Karpas-422 (cell line): Measurements from ENCODE around the gene FAM162A. TPM values are rescaled to one million over a fixed set of nuclear protein-coding genes. Genes with fewer than 3 reads are reported as not detected.
"Not testable (repeated sequence)": the region's sequence is repeated elsewhere in the genome, so short reads cannot be mapped to it uniquely, and the experiment has no call there.

Source experiments
- DNase-seq: peaks from one replicate; pipeline ENCODE4 v3.0.0-alpha.2; 2015
- H2AFZ ChIP-seq: fragments of 200-600 bp; sonication (generic); 2 replicates; pipeline ENCODE4 v1.6.1; 2014; ENCODE audit warnings: antibody characterized with exemption, low read length, mixed read lengths
- H3K27ac ChIP-seq: fragments of 200-600 bp; sonication (generic); 2 replicates; pipeline ENCODE4 v1.5.1; 2014; ENCODE audit warnings: mild to moderate bottlenecking, low read length, moderate library complexity
- H3K27me3 ChIP-seq: fragments of 200-600 bp; sonication (generic); 2 replicates; pipeline ENCODE4 v1.6.1; 2014; ENCODE audit warnings: low read length, mixed read lengths
- H3K36me3 ChIP-seq: fragments of 200-600 bp; sonication (generic); 2 replicates; pipeline ENCODE4 v1.6.1; 2014; ENCODE audit warnings: low read length, mixed read lengths; ENCODE audit not compliant: insufficient read depth
- H3K4me1 ChIP-seq: fragments of 200-600 bp; sonication (generic); 2 replicates; pipeline ENCODE4 v1.6.1; 2014; ENCODE audit warnings: mild to moderate bottlenecking, low read length, mixed read lengths
- H3K4me2 ChIP-seq: fragments of 200-600 bp; sonication (generic); 2 replicates; pipeline ENCODE4 v1.6.1; 2014; ENCODE audit warnings: low read length, low read depth, mild to moderate bottlenecking; ENCODE audit not compliant: poor library complexity, severe bottlenecking
- H3K4me3 ChIP-seq: fragments of 200-600 bp; sonication (generic); 2 replicates; pipeline ENCODE4 v1.5.1; 2014; ENCODE audit warnings: mild to moderate bottlenecking, antibody characterized with exemption, low read length, mixed read lengths
- H3K79me2 ChIP-seq: fragments of 200-600 bp; sonication (generic); 2 replicates; pipeline ENCODE4 v1.6.1; 2014; ENCODE audit warnings: mild to moderate bottlenecking, low read length, mixed read lengths
- H3K9ac ChIP-seq: fragments of 200-600 bp; sonication (generic); 2 replicates; pipeline ENCODE4 v1.6.0; 2014; ENCODE audit warnings: low read length
- H3K9me2 ChIP-seq: fragments of 200-600 bp; sonication (generic), shearing (Covaris generic); replicated peaks from 2 replicates; pipeline ENCODE4 v1.6.0; 2014; ENCODE audit warnings: mild to moderate bottlenecking, low read length, moderate library complexity; ENCODE audit not compliant: insufficient read depth
- H3K9me3 ChIP-seq: fragments of 300-700, 200-600 bp; sonication (generic); 2 replicates; pipeline ENCODE4 v1.6.1; 2014; ENCODE audit warnings: low read length, mixed read lengths
- H4K20me1 ChIP-seq: fragments of 200-600 bp; sonication (generic); 2 replicates; pipeline ENCODE4 v1.6.1; 2014; ENCODE audit warnings: mild to moderate bottlenecking, antibody characterized with exemption, low read length, low read depth; ENCODE audit not compliant: insufficient read depth
- total RNA-seq: library from RNA; depleted of rRNA; stranded (reverse); fragments of >200 nt; shearing (Covaris generic); gene quantifications from 2 replicates; pipeline ENCODE4 v1.2.3, GENCODE V29; 2014; ENCODE audit warnings: low replicate concordance

The FAM162A gene
- total RNA-seq, 1 experiment from 2014 or later = 197 TPM

GRCh38 chr3:122355612-122356011 lies 28.4 kb upstream of the FAM162A start:
- no peak for DNase-seq
- Histone ChIP-seq H2AFZ (no peak overlapping the region), H3K9me2 (no peaks in the 10 kb centered on the region), H3K9me3 (no peaks in the 10 kb centered on the region), H3K4me3 (no peak overlapping the region), H3K9ac (no peak overlapping the region), H3K36me3 (peaks cover 24% of the 10 kb centered on the region; the same call in 1 of the 2 replicates), H3K4me2 (no peak overlapping the region), H3K79me2 (no peaks in the 10 kb centered on the region), H3K27me3 (no peaks in the 10 kb centered on the region), H3K27ac (no peak overlapping the region), H3K4me1 (no peaks in the 10 kb centered on the region), H4K20me1 (no peaks in the 10 kb centered on the region)

GRCh38 chr3:122356402-122356801 lies 27.6 kb upstream of the FAM162A start:
- peak; percentile 48 for DNase-seq
- Histone ChIP-seq H3K4me2 (no peak overlapping the region), H3K27ac (no peak overlapping the region), H2AFZ (no peak overlapping the region), H3K4me3 (no peak overlapping the region), H3K9ac (no peak overlapping the region), H3K9me3 (no peaks in the 10 kb centered on the region), H3K9me2 (no peaks in the 10 kb centered on the region), H3K4me1 (no peaks in the 10 kb centered on the region), H3K36me3 (peaks cover 28% of the 10 kb centered on the region; the same call in 1 of the 2 replicates), H3K79me2 (no peaks in the 10 kb centered on the region), H3K27me3 (no peaks in the 10 kb centered on the region), H4K20me1 (no peaks in the 10 kb centered on the region)

DNA sequence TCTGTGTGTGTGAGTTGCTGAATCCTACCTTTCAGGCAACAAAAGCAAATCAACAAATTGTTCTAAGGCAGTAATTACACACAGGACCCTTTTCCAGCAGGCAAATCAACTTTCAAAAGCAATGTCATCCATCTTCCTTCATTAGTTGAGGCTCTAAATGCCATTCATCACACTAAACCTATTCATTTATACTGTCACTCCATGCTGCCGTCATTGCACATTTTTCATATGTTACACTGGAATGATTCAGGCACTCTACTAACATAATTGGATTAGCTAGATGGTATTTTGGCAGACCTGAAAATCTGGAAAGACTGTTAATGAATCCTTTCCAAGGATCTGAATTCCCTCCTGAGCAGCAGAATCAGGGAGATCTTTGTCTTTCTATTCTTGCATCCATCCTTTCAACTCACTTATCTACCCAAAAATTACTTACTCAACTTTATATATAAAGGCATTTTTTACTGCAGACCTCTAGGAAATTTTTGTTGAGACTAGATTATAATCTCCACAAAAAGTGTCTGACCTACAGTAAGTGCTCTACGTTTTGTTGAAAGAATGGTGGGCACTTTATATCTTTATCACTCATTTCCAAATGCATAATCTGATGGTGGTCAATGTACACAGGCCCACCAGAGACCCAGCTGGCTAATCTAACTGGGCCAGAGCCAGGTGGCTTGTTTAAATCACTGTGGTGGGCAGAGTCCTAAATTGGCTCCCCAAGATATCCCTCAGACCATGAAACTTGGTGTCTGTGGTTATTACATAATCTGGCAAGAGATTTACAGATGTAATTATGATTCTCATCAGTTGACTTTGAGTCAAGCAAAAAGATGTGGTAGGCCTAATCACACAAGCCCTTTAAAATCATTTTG lies 25.9 kb upstream of the FAM162A start:
- H3K4me1 ChIP-seq = no peaks in the 10 kb centered on the region
- no peak overlapping the region for H3K4me2 ChIP-seq
- H3K79me2 ChIP-seq = no peaks in the 10 kb centered on the region
- H2AFZ ChIP-seq = no peak overlapping the region
- H3K27me3 ChIP-seq = no peaks in the 10 kb centered on the region
- no peaks in the 10 kb centered on the region for H3K9me3 ChIP-seq
- no peak overlapping the region for H3K4me3 ChIP-seq
- H3K9ac ChIP-seq = no peak overlapping the region
- H3K36me3 ChIP-seq = peaks cover 37% of the 10 kb centered on the region; the same call in 1 of the 2 replicates
- H3K27ac ChIP-seq = no peak overlapping the region
- no peaks in the 10 kb centered on the region for H3K9me2 ChIP-seq
- no peaks in the 10 kb centered on the region for H4K20me1 ChIP-seq
- no peak for DNase-seq

DNA sequence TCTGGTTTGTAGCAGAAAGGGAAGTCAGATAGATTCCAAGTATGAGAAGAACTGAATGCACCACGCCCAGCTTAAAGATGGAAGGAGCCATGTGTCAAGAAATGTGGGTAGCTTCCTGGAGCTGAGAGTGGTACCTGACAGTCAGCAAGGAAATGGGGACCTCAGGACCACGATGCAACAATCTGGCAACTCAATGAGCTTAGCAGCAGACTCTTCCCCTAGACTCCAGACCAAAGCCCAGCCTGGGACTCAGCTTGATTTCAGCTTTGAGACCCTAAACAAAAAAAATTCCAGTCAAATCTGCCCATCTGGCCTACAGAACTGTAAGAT lies 25.3 kb upstream of the FAM162A start:
- H3K27ac ChIP-seq = no peak overlapping the region
- no peak overlapping the region for H3K4me2 ChIP-seq
- no peaks in the 10 kb centered on the region for H3K27me3 ChIP-seq
- DNase-seq = no peak
- no peaks in the 10 kb centered on the region for H4K20me1 ChIP-seq
- no peaks in the 10 kb centered on the region for H3K9me2 ChIP-seq
- no peak overlapping the region for H3K4me3 ChIP-seq
- H3K9ac ChIP-seq = no peak overlapping the region
- H3K9me3 ChIP-seq = no peaks in the 10 kb centered on the region
- H3K4me1 ChIP-seq = no peaks in the 10 kb centered on the region
- peaks cover 43% of the 10 kb centered on the region; the same call in 1 of the 2 replicates for H3K36me3 ChIP-seq
- H2AFZ ChIP-seq = no peak overlapping the region
- no peaks in the 10 kb centered on the region for H3K79me2 ChIP-seq

DNA sequence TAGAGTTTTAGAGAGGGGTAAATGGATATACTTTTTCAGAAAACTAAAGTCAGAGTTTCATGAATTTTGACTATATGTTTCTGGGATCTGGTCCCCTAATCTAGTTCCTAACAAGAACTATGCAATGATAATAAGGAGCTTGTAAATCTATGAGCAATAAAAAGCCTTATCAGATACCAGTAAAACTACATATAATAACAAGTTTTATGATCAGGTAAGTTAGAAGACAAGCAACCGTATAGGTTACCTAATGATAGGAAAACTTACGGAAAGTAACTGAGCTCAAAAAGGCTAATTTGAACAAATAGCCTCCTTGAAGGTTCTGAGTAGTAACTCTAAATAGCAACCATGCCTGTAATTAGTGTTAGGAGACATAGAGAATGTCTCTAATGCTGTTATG lies 22.0 kb upstream of the FAM162A start:
- no peaks in the 10 kb centered on the region for H3K9me3 ChIP-seq
- H3K4me2 ChIP-seq = no peak overlapping the region
- H3K27ac ChIP-seq = no peak overlapping the region
- no peaks in the 10 kb centered on the region for H3K79me2 ChIP-seq
- no peak overlapping the region for H3K9ac ChIP-seq
- H4K20me1 ChIP-seq = no peaks in the 10 kb centered on the region
- DNase-seq = no peak
- H3K27me3 ChIP-seq = no peaks in the 10 kb centered on the region
- peaks cover 70% of the 10 kb centered on the region; the same call in 1 of the 2 replicates for H3K36me3 ChIP-seq
- H2AFZ ChIP-seq = no peak overlapping the region
- no peaks in the 10 kb centered on the region for H3K4me1 ChIP-seq
- H3K9me2 ChIP-seq = no peaks in the 10 kb centered on the region
- H3K4me3 ChIP-seq = no peak overlapping the region

- Histone ChIP-seq H3K4me3 (no peak overlapping the region), H4K20me1 (no peaks in the 10 kb centered on the region), H3K9me3 (no peaks in the 10 kb centered on the region), H3K9me2 (no peaks in the 10 kb centered on the region), H3K36me3 (peaks cover 71% of the 10 kb centered on the region; the same call in 1 of the 2 replicates), H3K9ac (no peak overlapping the region), H2AFZ (no peak overlapping the region), H3K79me2 (peaks cover 6% of the 10 kb centered on the region), H3K4me2 (no peak overlapping the region), H3K27me3 (no peaks in the 10 kb centered on the region), H3K4me1 (no peaks in the 10 kb centered on the region), H3K27ac (no peak overlapping the region)
- DNase-seq = no peak
Measured at GRCh38 chr3:122364490-122364889, 19.5 kb upstream of the FAM162A start.

DNA sequence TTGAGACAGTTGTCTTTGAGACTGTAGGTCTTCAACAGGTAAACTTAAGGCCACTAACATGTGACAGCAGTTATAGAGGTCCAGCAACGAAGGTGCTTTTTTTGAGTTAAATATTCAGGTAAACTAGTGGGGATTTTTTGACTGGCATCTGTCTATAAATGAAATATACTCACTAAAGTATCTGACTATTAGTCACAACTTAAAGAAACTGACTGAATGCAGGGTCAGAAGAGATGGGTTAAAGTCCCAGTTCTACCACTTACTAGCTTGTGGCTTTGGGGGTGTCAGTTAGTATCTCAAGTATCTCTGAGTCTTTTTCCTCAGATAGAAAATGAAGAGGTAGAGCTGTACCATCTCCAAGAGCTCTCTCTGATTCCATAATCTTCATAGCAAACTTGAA lies 18.9 kb upstream of the FAM162A start:
- H3K36me3 ChIP-seq = peaks cover 68% of the 10 kb centered on the region; the same call in 1 of the 2 replicates
- no peak overlapping the region for H2AFZ ChIP-seq
- no peak overlapping the region for H3K4me3 ChIP-seq
- H3K9ac ChIP-seq = no peak overlapping the region
- no peak overlapping the region for H3K27ac ChIP-seq
- H3K4me2 ChIP-seq = no peak overlapping the region
- H4K20me1 ChIP-seq = no peaks in the 10 kb centered on the region
- H3K79me2 ChIP-seq = peaks cover 9% of the 10 kb centered on the region
- DNase-seq = no peak
- H3K4me1 ChIP-seq = no peaks in the 10 kb centered on the region
- no peaks in the 10 kb centered on the region for H3K9me2 ChIP-seq
- H3K9me3 ChIP-seq = no peaks in the 10 kb centered on the region
- no peaks in the 10 kb centered on the region for H3K27me3 ChIP-seq

GRCh38 chr3:122365582-122366378 lies 18.2 kb upstream of the FAM162A start:
- H3K4me1 ChIP-seq, H3K9me3 ChIP-seq, H3K27me3 ChIP-seq, H2AFZ ChIP-seq, H3K4me3 ChIP-seq, H3K27ac ChIP-seq, H3K4me2 ChIP-seq, H3K9me2 ChIP-seq, DNase-seq, H3K9ac ChIP-seq, H4K20me1 ChIP-seq: not testable (repeated sequence)
- Histone ChIP-seq H3K79me2 (peaks cover 15% of the 10 kb centered on the region), H3K36me3 (peaks cover 72% of the 10 kb centered on the region; the same call in 1 of the 2 replicates)
